Upper lobe of left lung (tissue), 4 donors: ENCODE results near the gene NOA1.

Experiments used
- CTCF ChIP-seq, 6 experiments: fragments of 450-650 bp in 4 of 6; fragments of 200-600 bp in 2 of 6; sonication (generic) in 2 of 6; IDR thresholded peaks; one replicate each; pipeline ENCODE4 v1.5.1; 2016 to 2019; ENCODE audit warnings: antibody characterized with exemption in 6 of 6
- EP300 ChIP-seq, 4 donors: sonication (generic); formaldehyde crosslinking; IDR thresholded peaks; one replicate each; pipeline ENCODE4 v1.5.1; 2017; ENCODE audit warnings: antibody characterized with exemption in 4 of 4, control low read depth in 2 of 4
- POLR2A ChIP-seq, 4 donors: fragments of 450-650 bp; IDR thresholded peaks; one replicate each; pipeline ENCODE4 v1.5.1; 2016 to 2017; ENCODE audit warnings: antibody characterized with exemption in 4 of 4, mild to moderate bottlenecking in 2 of 4

- TF ChIP-seq EP300 (IDR thresholded peaks at IDR 0.05), result no peak
- TF ChIP-seq CTCF (IDR thresholded peaks at IDR 0.05), result no peak
- no peak for TF ChIP-seq POLR2A (IDR thresholded peaks at IDR 0.05)
Observed at GRCh38 chr4:56972809-56973208, 4.6 kb downstream of the NOA1 start.
